ENCODE data around the gene ZNF484.
"Not testable (repeated sequence)": the region's sequence is repeated elsewhere in the genome, so short reads cannot be mapped to it uniquely, and the experiment has no call there.

ZNF484 gene

GRCh38 chr9:92860867-92861266 is 17.0 kb downstream of the ZNF484 start:
- DNase-seq (ENCODE audit: low read depth in 2 of 2) = no peak

- DNase-seq (ENCODE audit: low read depth in 2 of 2) = no peak
Observed at GRCh38 chr9:92857236-92857635, 20.6 kb downstream of the ZNF484 start.

- DNase-seq (ENCODE audit: low read depth in 2 of 2) = no peak
Observed at GRCh38 chr9:92853716-92854115, 24.1 kb downstream of the ZNF484 start.

GRCh38 chr9:92850898-92851297 is 26.9 kb downstream of the ZNF484 start:
- DNase-seq (ENCODE audit: low read depth in 2 of 2) = no peak

- DNase-seq (ENCODE audit: low read depth in 2 of 2) = not testable (repeated sequence)
Observed at GRCh38 chr9:92848740-92849139, 29.1 kb downstream of the ZNF484 start.

GRCh38 chr9:92846662-92847145 is 31.1 kb downstream of the ZNF484 start:
- DNase-seq (ENCODE audit: low read depth in 2 of 2) = no peak

- not testable (repeated sequence) for DNase-seq (ENCODE audit: low read depth in 2 of 2)
Observed at GRCh38 chr9:92838411-92838810, 39.4 kb downstream of the ZNF484 start.

- DNase-seq (ENCODE audit: low read depth in 2 of 2) = no peak
Observed at GRCh38 chr9:92837191-92837590, 40.6 kb downstream of the ZNF484 start.

- DNase-seq (ENCODE audit: low read depth in 2 of 2) = no peak
Observed at GRCh38 chr9:92829420-92829819, 48.4 kb downstream of the ZNF484 start.

GRCh38 chr9:92825065-92825464 is 52.8 kb downstream of the ZNF484 start:
- not testable (repeated sequence) for DNase-seq (ENCODE audit: low read depth in 2 of 2)

GRCh38 chr9:92820964-92821363 is 56.9 kb downstream of the ZNF484 start:
- DNase-seq (ENCODE audit: low read depth in 2 of 2) = no peak

- not testable (repeated sequence) for DNase-seq (ENCODE audit: low read depth in 2 of 2)
Observed at GRCh38 chr9:92819898-92820297, 57.9 kb downstream of the ZNF484 start.

- not testable (repeated sequence) for DNase-seq (ENCODE audit: low read depth in 2 of 2)
Observed at GRCh38 chr9:92809629-92810326, 68.1 kb downstream of the ZNF484 start.

GRCh38 chr9:92808726-92809451 is 68.9 kb downstream of the ZNF484 start:
- DNase-seq (ENCODE audit: low read depth in 2 of 2) = peak; percentile 25 to 26

GRCh38 chr9:92807757-92808725 is 69.8 kb downstream of the ZNF484 start:
- no peak for DNase-seq (ENCODE audit: low read depth in 2 of 2)

- no peak for DNase-seq (ENCODE audit: low read depth in 2 of 2)
Observed at GRCh38 chr9:92807031-92807756, 70.6 kb downstream of the ZNF484 start.

GRCh38 chr9:92804727-92805126 is 73.1 kb downstream of the ZNF484 start:
- DNase-seq (ENCODE audit: low read depth in 2 of 2) = peak in 1 of 2 experiments; percentile 0

- no peak for DNase-seq (ENCODE audit: low read depth in 2 of 2)
Observed at GRCh38 chr9:92798358-92798757, 79.5 kb downstream of the ZNF484 start.

GRCh38 chr9:92796337-92796804 is 81.5 kb downstream of the ZNF484 start:
- DNase-seq (ENCODE audit: low read depth in 2 of 2) = not testable (repeated sequence)

- DNase-seq (ENCODE audit: low read depth in 2 of 2) = no peak
Observed at GRCh38 chr9:92795598-92796336, 82.1 kb downstream of the ZNF484 start.

All from fibroblast of skin of left biceps (primary cell).